SKM-1 treated with dmso at 0.1 percent for 144 hours (cell line): ENCODE data around the gene AWAT2.
"Not testable (repeated sequence)": the region's sequence is repeated elsewhere in the genome, so short reads cannot be mapped to it uniquely, and the experiment has no call there.

Experiments used
- DNase-seq: peaks from one replicate; lab custom pipeline; 2025; ENCODE audit not compliant: unreplicated experiment; lab: John Stamatoyannopoulos, UW

Gene AWAT2

DNA sequence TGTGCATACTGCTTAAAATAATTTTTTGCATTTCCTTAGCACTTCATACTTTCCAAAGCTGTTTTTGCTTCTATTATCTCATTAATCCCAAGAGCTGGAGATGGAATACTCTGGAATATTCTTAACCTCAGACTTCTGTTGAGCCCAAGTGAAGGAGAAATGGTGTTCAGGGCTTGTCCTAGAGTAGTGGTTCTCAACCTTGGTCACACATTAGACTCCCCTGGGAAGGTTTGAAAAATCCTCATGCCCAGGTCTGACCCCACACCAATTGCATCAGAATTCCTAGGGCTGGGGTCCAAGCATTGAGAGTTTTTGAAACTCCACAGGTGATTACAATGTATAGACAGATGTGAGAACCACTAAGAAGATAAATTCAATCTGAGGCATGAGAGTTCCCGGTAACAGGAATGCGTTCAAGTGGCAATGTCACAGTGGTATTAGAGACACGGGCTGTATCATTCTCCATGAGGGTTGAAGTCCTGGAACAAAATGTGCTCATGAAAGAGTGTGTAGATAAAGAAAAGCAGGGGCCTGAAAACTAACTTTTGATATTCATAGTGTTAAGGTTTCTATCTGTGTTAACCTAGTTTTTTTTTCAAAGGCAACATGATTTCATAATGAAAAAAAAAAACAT lies 47.9 kb downstream of the AWAT2 start:
- DNase-seq, result no peak

DNA sequence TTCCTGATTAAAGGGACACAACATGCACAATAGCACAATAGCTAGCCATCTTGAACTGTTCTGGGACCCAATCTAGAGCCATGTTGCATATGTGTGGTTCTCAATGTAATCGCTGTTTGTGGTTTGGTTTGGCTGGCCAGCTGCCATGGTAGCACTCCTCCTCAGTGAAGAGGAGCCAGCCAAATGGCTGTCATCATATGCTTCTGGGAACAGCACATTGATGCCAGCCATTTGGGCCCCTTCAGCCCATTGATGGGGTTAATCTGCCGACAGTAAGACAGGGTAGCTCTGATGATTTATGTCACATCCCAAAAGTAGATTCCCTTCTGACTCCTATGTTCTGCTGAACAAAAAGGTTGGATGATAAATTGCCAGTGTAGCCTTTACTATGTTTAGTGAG lies 48.5 kb downstream of the AWAT2 start:
- DNase-seq, result no peak

DNA sequence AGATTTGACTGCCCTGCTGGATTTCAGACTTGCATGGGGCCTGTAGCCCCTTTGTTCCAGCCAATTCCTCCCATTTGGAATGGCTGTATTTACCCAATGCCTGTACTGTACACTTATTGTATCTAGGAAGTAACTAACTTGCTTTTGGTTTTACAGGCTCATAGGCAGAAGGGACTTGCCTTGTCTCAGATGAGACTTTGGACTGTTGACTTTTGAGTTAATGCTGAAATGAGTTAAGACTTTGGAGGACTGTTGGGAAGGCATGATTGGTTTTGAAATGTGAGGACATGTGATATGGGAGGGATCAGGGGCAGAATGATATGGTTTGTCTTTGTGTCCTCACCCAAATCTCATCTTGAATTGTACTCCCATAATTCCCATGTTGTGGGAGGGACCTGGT lies 51.4 kb downstream of the AWAT2 start:
- not testable (repeated sequence) for DNase-seq

DNA sequence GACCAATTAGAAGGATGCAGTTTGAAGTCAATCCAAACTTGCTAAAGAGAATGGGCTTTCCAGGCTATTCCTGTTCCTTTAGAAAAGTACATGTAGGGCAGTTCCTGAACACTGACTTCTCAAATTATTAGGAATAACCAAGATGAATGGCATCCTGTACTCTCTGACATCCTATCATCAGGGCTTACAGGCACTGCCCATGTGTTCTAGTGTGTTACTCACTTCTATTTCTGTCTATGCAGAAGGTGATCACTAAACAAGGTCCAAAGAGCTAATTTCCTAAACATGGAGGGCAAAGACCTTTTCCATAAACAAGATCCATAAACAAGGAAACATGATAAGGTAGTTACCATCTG lies 53.6 kb downstream of the AWAT2 start:
- DNase-seq, result no peak

DNA sequence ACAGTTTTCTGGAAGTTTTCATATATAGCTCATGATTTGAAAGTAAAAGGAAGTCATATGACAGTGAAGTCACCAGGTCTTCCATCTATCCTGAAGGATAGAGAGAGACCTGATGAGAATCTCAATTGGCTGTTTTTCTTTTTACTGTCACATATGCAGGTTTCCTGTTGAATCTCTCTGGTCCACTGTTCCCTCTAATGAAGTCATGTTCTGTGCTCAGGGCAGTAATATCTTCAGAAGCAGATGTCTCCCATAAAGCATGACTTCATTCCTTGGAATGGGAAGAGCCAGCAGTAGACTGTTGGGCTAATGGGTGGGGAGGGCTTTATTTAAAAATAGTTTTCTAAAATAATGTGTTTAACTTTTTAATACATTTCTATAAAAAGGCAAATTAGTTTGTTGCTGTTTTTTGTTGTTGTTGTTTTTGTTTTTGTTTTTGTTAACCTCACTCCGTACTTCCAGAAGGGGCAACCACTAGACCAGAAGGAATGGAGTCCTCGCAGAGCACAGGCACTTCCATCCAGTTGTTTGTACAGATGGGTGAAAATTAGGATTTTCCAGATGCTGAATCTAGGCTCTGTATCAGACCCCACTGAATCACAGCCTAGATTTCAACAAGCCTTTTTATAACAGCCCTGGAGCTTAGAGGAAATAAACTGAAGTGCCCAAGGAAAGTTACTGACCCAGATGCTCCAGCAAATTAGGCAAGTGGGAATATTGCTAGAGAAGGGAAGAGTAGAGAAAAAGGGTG lies 54.2 kb downstream of the AWAT2 start:
- no peak for DNase-seq

DNA sequence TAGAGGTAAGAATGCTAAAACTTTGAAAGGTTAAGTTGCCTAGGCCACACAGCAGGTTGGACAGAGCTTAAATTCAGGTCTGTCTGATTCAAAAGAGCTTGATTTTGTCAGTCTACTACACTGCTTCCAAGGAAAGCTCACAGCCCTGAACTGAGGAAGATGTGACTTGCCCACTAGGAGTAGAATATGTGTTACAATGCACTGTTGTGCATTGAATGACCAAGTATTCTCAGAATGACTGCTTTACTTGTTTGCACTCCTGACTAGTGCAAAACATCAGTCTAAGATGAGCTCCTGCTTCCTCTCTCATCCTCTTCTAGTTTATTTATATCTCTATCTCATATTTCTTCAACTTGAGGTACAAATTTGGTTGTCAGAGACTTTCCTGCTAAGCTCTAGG lies 56.2 kb downstream of the AWAT2 start:
- no peak for DNase-seq

DNA sequence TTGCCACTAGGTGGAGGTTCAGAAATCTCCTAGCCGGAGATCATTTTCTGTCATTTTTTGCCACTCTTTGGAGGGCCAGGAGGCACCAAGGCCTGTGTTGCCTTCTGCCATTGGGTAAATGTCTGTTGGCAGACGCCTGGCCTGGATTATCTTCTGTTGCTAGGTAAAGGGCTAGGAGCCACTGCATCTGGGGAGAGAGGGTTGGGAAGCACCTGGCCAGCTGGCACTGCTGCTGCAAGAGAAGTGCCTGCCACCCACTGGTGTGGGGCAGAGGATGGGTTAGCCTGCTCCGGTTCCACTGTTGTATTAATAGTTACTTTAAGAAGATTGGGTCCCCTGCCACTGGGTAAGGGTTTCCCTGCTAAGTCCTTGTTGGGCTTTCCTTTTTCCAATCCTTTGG lies 58.1 kb downstream of the AWAT2 start:
- no peak for DNase-seq
